GM21528 (cell line): ENCODE data around the gene TAGLN.

Source experiments
- ATAC-seq: cut with Tn5 transposase; IDR thresholded peaks from one replicate; pipeline ENCODE4 v1.9.1; 2021; ENCODE audit warnings: mild to moderate bottlenecking, moderate library complexity; ENCODE audit not compliant: unreplicated experiment, low FRiP score

The TAGLN gene

DNA sequence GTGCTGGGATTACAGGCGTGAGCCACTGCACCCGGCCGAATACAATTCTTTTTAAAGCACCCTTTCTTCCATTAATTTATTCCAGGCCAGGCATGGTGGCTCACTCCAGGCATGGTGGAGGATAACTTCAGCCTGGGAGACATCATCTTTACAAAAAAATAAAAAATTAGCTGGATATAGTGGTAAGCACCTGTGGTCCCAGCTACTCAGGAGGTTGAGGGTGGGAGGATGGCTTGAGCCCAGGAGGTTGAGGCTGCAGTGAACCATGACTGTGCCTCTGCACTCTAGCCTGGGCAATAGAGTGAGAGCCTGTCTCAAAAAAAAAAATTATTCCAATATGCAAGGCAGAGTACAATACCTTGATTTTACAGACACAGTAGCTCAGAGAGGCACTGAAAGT, 11.4 kb downstream of the TAGLN start:
- ATAC-seq, result no peak

DNA sequence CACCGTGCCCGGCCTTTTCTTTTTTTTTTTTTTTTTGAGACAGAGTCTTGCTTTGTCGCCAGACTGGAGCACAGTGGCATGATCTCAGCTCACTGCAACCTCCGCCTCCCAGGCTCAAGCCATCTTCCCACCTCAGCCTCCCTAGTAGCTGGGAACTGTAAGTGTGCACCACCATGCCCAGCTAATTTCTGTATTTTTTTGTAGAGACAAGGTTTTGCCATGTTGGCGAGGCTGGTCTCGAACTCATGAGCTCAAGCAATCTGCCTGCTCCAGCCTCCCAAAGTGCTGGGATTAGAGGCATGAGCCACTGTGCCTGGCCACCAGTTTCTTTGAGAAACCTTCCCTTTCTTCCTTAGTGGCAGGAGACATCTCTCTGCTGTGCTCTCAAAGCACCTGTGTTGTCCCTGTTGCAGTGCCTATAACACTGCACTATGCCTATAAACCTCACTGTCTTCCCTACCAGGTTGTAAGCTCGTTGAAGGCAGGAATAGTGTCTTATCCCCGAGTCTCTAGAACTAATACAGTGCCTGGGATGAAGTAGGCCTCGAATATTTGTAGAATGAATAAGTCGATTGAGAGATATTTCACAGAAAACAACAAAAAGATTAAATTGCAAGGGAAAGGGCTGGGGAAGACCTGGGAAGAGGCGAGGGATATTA, 13.7 kb downstream of the TAGLN start:
- ATAC-seq, result no peak

DNA sequence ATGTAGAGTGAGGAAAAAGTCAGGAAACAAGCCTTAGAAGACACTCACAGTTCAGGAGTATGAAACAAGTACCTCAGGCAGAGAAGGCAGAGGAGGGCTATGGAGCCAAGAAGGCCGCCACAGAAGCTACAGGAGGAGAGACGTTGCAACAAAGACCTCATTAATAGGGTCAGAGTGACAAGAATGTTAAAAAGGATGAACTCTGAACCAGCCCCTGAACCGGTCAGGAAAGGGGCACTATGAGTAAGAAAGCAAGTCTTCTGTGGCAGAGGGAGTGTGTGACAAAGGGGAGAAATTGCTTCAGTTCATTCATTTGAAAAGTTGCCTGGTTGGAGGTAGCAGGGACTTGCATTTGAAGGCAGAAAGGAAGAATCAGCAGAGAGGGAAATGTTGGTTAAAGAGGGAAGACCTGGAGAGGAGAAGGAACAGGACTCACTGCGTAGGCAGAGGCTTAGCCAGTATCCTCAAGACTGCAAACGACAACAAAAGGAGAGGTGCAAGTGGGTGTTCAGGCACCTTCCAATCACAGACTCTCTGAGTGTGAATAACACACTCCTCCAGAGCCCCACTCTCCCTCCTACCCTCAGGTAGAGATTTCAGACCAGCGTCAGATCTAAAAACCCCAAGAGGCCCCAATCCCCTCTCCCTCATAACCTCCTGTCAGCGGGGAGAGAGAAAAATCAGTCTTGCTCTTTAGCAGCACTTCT, 15.4 kb downstream of the TAGLN start:
- ATAC-seq, result no peak

DNA sequence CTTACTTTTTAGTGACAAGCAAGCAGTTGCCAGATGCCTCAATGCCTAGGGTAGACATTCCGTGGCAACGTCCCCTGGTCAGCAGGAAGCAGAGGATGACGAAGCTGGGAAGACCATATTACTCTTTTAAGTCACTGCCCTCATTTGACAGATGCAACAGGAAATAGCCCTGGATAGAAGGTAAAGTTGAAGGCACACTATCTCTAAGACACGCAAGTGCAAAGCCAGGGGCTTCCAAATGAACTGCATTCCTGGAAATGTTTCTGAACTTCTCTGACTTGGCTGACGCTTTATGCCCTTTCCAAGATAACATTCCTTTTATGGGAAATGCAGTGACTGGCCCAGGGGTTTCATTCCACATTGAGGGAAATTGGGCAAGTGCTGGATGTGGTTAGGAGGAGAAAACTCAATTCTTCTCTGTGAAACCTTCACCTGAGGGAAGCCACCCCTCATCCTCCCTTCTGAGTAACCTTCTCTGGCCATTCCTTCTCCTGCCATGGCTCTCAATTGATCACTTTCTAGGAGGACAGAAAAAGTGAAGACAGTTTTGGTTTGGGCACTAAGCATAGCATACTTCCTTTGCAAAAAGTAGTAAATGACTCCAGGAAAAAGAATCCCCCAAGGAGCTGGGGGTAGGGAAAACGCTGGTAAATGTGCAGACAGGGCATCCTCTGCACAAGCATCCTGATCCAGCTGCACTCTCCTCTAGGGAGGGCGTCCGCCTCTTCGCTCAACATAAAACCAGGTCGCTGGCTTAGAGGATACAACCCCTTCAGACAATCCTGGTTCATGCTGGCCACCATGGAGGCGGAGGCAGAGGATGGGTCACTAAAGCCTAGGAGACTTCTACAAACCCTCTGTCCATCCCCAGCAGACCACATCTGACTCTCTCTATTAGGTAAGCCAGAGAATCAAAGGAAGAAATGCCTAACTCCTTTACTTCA, 18.2 kb downstream of the TAGLN start:
- ATAC-seq, result no peak

DNA sequence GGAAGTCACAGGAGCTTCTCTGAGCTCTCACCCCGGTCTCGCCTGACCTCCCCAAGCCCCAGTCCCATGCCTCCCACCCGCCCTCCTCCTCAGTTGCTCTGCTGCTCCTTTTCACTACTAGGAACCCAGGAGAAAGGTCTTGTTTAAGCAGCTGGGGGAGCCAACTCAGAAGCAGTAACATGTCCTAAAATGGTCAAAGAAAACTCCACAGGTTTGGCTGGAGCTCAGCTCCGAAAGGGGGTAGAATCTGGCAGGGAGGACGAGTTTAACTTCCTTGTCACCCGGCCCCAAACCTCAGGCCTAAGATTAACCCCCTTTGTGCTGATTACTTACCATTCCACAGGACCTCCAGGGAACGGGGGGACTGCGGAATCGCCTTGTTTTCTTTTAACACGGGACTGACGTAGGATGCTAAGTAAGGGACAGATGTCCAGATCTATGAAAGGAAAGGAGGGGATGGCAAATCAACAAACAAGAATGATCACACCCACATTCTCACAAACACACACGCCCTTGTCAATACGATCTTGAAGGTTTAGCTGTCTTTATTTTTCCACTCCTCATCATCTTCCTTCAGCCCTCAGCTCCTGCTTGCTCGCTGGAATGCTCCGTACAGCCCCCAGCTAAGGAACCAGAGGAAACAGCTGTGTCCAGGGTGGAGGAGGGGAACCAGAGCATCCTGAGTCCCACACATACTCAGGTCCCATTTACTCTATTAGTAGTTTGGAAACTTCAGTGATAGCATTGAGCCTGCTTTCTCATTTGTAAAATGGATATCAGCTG, 19.2 kb downstream of the TAGLN start:
- ATAC-seq, result no peak

DNA sequence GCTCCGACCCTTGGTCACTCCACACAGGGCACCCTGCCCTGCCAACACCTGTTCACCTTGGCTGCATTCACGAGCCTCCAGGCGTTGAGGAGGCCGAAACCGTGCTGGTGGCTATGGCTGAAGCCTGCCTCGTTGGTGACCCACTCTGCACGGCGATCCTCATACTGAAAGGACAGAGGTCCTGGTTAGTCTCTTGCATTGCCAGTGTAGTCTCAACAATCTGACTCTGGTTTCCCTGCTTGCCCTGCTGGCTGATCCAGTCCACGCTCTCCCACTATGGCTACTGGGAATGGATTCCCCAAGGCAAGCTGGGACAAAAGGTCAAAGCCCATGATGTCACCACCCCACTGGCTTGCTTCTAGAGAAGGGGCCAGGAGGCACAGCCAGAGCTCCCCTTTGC, 19.8 kb downstream of the TAGLN start:
- no peak for ATAC-seq

DNA sequence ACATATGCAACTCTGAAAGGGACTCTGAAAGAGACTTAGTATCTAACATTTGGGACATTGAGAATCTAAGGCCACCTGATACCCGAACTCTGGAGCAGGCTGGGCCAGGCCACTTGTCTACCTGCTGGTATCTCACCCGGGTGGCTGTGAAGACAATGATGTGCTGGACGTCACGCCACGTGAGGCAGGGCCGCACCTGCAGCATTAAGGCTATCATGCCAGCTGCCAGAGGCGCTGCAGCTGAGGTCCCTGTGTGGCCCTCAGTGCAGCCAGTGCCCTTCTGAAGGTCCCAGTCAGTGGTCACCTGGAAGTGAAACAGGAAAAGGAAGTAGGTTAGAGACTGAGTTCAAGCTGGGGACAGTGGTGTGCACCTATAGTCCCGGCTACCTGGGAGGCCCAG, 20.3 kb downstream of the TAGLN start:
- ATAC-seq, result no peak

DNA sequence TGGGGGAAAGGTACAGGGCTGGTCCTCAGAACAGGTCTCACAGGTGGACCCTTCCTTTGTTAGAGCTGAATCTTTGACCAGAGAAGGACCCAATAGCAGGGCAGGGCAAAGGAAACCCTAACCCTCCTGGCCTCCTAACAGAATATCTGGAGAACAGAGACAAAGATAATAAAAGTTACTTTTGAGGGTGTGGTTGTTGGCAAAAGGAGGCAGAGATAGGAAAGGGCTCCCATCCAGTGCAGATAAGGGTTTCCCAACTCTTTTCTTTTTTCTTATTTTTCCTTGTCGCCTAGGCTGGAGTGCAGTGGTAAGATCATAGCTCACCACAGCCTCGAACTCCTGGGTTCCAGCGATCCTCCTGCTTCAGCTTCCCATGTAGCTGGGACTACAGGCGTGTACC, 20.8 kb downstream of the TAGLN start:
- no peak for ATAC-seq

DNA sequence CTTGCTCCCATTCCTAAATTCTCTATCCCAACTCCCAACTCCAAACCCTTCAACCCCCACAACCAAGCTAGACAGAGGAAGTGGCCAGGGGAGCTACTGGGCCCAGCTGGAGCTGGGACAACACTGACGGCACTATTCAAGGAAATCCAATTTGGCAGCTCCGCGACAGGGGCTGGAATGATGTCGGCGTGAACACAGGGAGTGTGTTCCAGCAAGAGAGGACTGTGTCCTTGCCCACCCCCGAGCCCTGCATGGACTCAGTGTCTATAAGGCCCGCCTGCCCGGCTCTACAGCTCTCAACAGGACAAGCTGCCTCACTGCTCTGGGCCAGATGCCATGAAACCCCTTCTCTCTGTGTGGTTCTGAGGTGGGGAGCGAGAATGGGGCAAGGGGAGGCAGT, 21.4 kb downstream of the TAGLN start:
- no peak for ATAC-seq

DNA sequence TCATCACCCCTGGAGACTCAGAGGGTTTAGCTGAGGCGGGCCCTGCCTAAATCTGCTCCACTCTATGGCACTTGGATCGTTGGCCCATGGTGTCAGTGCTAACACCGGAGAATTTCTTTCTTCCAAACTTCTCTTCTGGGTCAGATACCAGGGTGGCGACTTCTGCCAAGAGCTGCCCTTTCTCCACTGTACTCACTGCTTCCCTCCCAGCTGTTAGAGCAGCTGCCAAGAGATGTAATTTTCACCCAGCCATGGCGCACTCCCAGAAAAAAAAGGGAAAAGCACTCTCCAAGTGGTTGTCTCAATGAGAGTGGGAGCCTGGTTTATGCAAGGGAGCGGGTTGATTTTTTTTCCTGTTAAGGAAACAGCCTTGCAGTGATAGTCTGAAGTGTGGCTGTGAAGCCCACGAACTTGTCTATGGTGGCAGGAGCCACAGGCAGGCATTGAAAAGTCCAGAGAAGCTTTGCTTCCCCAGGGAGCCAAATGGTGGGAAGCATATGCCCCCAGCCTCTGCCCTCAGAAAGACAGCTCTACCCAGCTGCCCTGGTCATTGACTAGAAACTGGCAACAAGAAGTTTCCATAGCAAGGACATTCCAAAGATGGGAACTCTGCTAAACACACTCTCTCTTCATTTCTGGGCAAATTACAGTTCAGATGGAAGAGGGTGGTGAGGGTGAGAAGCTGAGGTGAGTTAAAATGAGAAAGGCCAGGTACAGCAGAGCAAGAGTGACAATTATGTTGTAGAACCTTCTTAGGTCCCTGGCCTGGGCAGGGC, 22.0 kb downstream of the TAGLN start:
- ATAC-seq, result no peak

DNA sequence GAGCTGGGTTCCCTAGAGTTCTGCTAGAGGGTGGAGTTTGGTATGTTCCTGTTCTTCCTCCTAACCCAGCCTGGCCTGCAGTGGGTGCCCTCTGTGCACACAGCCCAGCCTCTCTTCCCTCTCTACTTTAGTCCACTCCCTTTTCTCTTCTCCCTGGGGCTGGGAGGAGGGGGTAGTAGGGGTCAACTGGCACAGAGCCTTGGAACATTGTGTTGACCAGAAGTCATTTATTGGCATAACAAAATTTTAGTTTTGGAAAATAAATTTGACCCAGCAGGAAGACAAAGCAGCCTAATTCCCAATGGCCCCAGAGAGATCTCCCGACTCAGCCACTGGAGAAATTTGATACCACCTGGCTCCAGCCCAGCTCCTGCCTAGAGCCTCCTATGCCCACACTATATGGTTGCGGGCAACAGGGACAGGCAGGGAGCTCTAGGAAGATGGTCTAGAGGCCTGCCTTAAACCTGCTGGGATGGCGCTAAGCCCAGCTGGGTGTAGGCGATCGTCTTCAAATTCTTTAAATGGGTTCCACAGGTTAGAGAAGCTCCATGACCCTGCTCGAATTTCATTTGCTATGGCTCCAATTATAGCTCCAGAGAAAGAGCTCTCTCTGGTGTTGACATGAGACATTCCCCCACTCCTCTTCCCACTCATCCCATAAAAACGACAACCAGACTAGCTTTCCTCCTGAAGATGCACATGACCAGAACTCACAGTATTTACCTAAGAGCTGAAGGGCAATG, 22.8 kb downstream of the TAGLN start:
- ATAC-seq, result no peak

DNA sequence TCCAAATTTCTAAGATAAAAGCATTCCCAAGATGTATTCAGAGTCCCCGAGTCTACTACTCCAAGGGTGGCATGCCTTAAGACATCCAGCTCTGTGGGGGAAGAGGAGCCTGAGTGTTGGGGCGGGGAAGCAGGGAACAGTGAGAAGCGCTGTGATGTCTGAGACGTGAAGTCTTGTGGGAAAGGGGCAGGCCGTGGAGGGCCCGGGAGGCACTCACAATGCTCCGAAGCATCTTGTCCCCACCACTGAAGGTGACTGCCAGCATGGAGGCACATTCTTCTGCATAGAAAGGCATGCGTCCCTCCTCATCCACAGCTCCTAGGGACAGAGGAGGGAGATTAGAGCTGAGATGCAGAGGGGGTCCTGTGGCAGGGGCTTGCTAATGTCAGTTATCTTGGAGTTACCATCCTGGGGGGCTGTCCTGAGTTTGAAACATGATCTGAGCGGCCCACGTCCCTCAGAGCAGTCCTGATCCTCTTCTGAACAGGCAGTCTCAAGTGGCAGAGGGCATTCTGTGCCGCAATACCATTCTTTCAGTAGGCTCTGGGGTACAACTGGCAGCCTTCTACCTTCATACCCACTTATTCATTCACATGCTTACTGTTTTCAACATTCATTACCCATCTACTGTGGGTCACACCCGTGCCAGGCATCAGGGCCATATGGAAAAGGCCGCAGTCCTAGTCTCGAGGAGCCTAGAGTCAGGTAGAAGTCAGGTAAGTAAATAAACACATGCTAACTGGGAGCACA, 24.0 kb downstream of the TAGLN start:
- no peak for ATAC-seq

DNA sequence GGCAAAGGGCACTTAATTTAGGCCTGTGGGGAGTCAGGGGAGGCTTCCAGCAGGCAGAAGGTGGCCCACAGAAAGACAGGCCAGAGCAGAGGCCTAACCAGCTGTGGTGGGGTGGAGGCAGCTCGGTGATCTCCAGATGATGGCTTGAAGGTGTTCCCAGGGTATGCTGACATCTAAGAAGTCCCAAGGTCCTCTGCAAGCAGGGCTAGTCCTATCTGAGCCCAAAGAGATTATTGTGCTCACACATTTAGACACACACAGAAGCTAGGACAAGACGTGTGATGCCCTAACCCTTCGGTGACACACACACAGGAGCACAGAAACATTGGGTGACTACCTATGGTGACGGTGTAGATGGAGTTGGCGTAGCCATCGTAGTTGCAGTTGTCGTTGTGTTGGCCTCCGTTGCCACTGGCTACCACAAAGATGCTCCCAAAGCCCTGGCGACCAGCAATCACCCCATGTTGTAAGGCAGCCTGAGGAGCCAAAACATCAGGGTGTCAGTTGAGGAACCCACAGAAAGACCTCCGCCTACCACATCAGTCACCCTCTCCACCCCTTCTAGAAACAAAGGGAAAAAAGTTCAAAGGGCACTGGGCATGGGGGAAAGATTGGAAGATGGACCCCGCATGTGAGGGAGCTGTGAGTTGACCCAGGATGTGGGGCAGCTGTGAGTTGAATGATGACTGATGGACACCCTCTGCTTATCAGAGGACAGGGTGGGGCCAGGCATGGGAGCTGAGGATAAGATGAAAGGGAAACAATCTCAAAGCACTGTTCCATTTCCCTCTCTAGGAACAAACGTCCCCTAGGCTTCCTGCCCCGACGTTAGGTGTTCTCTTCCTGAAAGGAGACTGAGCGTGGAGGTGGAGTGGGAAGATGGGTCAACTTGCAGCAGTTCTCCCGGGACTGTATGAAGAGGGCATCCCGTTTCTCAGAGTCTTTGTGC, 24.8 kb downstream of the TAGLN start:
- no peak for ATAC-seq

DNA sequence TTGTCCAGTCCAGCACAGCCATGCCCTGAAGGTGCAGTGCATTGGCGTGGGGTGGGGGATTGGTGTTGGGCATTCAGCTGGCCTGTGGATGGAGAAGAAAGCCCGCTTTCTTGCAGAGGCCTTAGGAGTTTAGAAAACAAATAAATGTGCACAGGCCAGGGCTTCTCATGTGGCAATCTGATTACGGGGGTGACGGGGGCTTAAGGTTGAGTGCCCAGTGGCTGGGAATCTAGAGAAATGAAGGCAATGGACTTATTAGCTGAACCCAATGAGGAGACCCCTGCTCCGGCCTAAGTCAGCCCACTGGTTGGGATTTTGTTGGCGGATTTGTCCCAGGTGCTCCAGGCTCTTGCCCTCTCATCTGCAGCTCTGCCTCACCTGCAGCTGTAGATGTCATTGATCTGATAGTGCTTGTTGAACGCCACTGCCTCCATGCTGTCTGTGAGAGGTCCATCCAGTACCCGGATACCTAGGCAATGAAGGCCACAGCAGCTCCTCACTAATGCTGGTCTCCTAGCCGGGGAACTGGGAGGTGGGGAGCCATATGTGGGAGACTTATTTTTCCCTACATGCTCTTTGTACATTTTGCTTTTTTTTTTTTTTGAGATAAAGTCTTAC, 26.5 kb downstream of the TAGLN start:
- no peak for ATAC-seq

DNA sequence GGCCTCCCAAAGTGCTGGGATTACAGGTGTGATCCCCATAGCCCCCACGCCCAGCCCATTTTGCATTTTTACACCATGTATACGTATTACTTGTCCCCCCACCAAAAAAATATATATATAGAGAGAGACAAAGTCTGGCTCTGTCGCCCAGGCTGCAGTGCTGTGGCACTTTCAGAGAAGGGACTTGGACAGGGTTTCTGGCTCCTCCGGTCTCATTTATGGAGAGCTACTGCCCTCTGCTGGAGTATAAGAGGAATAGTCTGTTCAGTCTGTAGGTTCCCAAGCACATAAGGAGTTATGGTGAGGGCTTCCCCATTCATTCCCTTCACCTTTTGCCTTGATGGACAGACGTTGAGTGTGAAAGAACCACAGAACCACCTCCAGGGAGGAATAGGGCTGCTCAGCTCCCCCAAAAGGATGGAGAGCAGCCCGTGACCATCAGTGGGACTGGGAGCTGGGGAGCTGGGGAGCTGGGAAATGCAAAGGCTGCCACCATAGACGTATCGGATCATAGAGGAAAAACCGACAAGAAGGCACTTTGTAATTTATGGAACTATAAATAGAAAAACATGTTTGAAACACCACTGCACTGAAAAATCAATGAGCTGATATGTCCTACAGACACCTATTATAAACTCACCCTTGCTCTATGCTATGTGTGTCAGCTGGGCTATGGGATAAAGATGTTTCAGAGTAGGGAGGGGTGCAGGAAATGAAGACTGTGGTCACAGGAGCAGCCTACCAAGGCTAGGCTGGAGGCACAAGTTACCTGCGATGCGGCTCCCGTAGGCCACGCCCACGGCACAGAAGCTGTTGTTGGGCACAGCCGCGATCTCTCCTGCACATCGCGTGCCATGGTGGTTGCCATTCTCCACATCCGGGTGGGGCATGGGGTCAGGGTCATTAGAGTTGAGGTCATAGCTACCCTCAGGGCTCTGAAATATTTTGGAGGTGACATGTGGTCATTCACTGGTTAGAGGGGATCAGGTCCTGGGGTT, 27.5 kb downstream of the TAGLN start:
- peak; percentile 46 for ATAC-seq

DNA sequence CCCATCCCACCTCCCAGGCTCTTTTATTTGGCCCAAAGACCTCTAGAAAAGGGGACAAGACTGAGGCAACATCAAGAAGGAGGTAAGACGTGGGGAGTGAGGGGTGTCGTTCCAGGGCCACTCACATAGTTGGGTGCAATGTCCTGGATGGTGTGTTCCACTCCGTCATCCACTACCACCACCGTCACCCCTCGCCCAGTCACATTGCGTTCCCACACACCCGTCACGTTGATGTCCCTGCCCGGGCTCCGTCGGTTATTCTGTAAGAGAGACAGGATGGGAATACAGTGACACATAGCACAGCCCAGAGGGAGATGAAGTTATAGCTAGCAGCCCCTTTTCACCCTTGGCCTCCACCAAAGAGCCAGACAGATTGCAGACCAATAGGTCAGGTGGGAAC, 28.9 kb downstream of the TAGLN start:
- ATAC-seq, result no peak
